GM18499 (cell line): ENCODE measurements around the gene ADAMTS2.

Experiments
- ATAC-seq: cut with Tn5 transposase; IDR thresholded peaks from one replicate; pipeline ENCODE4 v1.9.1; 2021; ENCODE audit warnings: moderate number of reproducible peaks; ENCODE audit not compliant: insufficient read depth, unreplicated experiment

Gene ADAMTS2

DNA sequence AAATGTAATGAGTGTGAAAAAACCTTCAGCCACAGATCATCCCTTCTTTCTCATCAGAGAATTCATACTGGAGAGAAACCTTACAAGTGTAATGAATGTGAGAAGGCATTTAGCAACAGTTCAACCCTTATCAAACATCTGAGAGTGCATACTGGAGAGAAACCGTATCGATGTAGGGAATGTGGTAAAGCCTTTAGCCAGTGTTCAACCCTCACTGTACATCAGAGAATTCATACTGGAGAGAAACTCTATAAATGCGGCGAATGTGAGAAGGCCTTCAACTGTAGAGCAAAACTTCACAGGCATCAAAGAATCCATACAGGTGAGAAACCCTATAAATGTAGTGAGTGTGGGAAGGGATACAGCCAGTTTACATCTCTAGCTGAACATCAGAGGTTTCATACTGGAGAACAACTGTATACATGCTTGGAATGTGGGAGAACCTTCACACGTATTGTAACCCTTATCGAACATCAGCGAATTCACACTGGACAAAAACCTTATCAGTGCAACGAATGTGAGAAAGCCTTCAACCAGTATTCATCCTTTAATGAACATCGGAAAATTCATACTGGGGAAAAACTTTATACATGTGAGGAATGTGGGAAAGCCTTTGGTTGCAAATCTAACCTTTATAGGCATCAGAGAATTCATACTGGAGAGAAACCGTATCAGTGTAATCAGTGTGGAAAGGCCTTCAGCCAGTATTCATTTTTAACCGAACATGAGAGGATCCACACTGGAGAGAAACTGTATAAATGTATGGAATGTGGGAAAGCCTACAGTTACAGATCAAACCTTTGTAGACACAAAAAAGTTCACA, 265.9 kb downstream of the ADAMTS2 start:
- no peak for ATAC-seq

DNA sequence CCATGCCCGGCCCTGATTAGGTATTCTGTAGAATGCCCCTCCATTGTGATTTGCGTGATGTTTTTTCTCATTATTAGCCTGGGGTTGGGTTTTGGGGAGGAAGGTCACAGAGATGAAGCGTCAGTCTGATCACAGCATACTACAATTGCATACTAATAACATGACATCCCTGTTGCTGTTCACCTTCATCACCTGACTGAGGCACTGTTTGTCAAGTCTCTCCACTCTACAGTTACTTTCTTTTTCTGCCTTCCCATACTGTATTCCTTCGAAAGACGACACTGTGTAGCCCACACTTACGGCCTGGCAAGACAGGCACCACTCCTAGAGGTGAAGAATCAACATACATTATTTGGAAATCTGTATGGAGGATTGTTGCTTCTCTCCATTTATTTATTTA, 279.6 kb downstream of the ADAMTS2 start:
- ATAC-seq: no peak

DNA sequence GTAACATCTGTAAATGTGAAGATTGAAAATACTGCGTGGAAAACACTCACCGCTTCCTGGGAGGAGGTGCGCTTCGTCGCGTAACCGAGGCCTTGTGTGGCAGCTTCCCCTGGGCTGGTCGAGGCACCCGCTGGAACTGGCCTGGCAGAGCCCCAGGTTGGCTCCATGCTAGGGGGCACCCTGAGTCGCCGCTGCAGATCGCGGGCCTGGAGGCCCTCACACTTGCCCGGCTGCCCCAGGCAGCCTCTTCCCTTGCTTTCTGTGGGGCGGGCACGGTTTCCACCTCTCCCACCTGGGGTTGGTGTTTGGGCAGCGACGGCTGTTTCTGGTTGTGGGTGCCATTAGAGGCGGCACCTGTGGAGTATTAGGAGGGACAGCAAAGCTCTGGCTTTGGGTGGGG, 284.2 kb downstream of the ADAMTS2 start:
- no peak for ATAC-seq
